Stimulated activated CD8-positive, alpha-beta memory T cell treated with anti-CD3 and anti-CD28 coated beads, Interleukin-4, amount 100 ng/mL, for 4 hours (primary cell): ENCODE data around the gene SERPINF2.
"Not testable (repeated sequence)": the region's sequence is repeated elsewhere in the genome, so short reads cannot be mapped to it uniquely, and the experiment has no call there.

ENCODE experiments used
- DNase-seq, 2 donors: peaks; one replicate each; pipeline ENCODE4 v3.0.0-alpha.2; 2020; ENCODE audit warnings: low read depth in 2 of 2, low spot score in 1 of 2

The SERPINF2 gene

DNA sequence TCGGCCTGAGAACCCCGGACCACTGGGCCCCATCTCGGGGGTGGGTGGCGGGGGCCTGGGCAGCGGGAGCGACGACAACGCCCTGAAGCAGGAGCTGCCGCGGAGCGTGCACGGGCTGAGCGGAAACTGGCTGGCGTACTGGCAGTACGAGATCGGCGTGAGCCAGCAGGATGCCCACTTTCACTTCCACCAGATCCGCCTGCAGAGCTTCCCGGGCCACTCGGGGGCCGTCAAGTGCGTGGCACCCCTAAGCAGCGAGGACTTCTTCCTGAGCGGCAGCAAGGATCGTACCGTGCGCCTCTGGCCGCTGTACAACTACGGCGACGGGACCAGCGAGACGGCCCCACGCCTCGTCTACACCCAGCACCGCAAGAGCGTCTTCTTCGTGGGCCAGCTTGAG lies 8.9 kb upstream of the SERPINF2 start:
- no peak for DNase-seq

DNA sequence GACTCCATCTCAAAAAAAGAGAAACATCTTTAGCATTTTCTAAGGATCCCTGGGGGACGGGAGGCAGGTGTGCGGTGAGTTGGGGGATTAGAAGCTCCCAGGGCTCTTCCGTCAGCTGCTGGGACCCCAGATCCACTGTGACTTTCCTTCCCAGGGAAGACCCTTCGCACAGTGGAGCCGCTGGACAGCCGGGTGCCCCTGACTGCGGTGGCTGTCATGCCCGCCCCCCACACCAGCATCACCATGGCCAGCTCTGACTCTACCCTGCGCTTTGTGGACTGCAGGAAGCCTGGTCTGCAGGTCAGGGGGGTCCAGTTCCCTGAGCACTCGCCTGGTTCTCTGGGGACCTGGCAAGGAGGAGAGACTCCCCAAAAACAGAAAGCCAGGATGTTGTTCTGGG lies 7.3 kb upstream of the SERPINF2 start:
- DNase-seq: no peak

DNA sequence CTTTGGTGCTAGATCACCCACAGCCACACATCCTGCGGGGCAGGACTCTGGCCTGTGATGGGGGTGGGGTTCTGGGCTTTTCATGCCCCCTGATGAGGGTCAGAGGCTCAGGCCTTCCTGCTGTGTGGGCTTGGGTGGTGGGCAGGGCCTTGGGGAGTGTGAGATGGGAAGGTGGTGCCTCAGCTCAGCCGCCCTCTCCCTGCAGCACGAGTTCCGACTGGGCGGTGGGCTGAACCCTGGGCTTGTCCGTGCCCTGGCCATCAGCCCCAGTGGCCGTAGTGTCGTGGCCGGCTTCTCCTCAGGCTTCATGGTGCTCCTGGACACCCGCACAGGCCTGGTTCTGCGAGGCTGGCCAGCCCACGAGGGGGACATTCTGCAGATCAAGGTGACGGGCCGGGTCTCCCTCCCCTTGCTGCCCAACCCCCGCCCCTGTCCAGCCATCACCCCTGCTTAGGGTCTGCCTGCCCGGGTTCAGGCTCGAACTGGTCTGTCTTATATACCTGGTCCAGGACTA lies 6.8 kb upstream of the SERPINF2 start:
- DNase-seq: no peak

DNA sequence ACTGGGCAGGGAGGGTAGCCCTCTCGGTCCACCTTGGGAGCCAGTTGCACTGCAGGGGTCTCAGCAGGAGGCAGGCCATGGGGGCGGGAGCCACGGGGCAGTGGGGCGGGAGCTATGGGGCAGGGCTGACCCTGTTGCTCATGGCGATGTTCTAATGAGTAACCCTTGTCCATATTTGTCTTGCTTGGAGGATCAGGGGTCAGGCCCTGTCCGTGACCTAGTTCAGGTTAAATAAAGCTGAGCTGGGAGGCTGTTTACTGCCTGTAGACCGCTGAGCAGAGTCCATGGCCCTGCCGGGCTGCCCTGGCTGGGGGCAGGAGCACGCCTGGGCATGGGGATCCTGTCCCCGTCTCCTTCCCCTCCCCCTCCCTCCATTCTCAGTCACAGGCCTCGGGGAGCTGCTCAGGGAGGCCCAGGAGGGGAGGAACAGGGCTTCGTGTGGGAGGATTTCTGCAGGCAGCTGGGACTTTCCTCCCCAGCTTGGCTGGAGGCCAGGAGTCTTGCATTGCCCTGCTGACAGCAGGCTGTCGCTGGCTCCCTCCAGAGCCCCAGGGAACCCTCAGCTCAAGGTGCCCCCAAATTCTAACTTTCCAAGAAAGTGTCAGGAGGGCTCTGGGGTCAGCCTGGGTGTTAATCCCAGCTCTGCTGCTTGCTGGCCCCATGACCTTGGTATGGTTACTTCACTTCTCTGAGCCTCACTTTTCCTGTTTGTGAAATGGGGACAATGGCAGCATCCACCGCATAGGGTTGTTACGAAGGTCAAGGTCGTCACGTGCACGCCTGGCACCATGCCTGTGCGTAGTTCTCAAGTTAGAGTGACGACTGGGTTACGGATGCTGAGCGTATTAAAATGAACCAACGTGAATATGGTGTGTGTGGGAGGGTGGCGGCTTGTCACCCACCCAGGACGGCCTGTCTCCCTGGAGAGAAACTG lies 6.1 kb upstream of the SERPINF2 start:
- no peak for DNase-seq

DNA sequence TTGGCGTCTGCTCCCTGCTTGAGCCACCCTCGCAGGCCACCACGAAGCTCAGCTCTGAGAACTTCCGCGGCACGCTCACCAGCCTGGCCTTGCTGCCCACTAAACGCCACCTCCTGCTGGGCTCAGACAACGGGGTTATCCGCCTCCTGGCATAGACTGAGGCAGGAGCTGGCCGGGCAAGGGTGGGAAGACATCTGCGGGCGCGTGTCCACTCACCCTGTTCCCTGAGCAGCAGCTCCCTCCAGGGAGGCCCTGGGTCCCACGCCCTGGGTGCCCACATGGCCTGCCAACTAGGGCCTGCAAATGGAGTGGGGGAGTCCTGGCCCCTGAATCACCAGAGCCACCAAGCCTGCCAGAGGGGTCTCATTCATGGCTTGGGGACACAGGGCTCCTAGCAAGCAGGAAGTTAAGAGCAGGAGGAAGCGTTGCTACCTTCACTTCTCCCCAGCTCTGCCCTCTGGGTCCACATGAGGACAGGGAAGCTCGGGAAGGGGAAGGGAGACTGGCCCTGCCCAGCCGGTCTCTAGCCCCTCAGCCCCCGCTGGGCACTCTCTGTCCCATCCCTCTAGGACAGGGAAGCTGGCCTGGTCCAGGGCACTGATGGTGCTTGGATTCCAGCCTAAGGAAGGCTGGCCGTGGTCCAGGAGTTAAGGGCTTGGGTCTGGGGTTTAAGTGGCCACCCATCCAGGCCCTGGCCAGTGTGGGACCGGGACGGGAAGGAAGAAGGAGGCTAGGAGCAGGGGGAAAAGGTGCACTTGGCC lies 5.0 kb upstream of the SERPINF2 start:
- no peak for DNase-seq

DNA sequence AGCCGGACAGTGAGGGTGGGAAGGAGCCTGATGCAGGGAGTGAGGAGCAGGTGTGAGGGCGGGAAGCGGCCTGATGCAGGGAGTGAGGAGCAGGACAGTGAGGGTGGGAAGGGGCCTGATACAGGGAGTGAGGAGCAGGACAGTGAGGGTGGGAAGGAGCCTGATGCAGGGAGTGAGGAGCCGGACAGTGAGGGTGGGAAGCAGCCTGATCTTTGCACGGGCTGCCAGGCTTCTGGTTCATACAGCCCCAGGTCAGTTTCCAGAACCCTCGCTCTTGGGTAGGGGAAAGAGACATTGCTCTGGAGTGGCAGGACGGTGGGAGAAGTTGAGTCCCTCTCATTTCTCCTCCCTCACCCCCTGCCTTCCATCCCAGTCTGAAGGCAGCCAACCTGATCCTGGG lies 772 bp upstream of the SERPINF2 start:
- not testable (repeated sequence) for DNase-seq

DNA sequence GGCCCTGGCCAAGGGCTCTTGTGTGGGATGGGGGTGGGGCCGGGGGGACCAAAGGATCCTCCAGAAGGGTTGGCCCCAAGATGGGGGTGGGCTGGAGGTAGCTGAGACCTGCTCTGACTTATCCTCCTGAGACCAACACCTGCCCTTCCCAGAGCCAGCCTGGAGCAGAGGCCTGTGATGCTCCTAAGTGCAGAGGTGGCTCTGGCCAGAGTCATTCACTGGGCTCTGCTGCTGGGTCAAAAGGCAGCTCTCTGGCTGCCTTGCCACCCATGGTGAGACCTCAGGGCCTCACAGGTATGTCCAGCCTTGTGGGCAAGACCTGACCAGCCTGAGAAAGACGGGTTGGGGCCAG lies 393 bp downstream of the SERPINF2 start:
- DNase-seq: no peak

DNA sequence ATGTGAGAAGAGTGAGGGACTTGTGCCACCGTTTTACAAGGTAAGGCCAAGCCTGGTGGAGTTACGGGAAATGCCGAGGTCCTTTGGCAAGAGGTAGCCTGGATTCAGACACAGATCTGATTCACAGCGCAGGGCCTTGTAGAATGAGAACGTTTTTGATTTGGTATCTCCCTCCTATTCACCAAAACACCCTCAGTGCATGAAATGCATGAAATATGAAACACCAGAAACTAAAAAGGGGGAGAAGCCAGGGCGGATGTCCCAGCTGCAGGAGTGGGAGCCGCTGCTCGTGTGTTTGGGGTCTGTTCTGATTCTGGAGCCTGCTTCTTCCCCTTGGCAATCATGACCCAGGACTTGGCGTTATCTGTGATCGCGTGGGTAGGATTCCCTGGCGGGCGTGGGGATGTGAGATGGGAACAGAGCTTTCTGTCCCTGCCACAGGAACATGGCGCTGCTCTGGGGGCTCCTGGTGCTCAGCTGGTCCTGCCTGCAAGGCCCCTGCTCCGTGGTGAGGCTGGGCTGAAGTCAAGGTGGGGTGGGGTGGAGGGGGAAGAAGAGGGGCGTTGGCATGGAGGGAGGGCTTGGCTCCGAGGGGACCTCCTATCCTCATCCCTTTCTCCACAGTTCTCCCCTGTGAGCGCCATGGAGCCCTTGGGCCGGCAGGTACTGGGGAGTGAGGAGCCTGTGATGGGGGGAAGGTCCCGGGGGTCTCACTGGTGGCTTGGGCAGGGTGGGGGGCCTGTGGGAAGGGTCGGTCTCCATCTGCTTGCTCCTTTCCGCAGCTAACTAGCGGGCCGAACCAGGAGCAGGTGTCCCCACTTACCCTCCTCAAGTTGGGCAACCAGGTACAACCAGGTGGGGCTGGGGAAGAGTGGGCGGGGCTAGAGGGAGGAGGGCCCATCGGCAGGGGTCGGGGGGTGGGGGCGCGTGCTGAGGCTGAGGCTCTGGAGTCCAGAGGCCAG lies 2.2 kb downstream of the SERPINF2 start:
- DNase-seq: no peak

DNA sequence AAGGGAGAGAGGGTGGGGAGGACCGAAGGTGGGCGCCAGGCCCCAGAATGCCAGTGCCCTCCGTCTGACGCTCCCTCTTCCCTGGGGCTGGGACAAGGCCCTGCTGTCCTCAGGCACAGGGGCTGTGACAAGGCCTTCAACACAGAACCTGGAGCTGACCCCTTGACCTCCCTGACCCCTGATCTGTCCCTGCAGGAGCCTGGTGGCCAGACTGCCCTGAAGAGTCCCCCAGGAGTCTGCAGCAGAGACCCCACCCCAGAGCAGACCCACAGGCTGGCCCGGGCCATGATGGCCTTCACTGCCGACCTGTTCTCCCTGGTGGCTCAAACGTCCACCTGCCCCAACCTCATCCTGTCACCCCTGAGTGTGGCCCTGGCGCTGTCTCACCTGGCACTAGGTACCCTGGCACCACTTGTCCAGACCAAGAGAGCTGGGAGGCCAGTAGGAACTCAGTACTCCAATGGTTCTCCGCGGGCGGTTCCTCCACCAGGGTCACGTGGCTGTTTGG lies 2.9 kb downstream of the SERPINF2 start:
- no peak for DNase-seq

DNA sequence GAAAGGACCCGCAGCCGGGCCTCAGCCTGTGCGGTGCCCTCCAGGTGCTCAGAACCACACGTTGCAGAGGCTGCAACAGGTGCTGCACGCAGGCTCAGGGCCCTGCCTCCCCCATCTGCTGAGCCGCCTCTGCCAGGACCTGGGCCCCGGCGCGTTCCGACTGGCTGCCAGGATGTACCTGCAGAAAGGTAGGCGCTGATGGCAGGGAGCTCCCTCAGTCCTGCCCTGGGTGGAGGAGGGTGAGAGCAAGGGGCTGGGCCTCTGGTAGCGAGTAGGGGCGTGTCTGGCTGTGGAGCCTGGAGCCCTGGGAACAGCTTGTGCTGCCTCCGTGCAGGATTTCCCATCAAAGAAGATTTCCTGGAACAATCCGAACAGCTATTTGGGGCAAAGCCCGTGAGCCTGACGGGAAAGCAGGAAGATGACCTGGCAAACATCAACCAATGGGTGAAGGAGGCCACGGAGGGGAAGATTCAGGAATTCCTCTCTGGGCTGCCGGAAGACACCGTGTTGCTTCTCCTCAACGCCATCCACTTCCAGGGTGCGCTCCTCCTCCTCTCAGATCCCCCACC lies 4.4 kb downstream of the SERPINF2 start:
- DNase-seq: no peak

DNA sequence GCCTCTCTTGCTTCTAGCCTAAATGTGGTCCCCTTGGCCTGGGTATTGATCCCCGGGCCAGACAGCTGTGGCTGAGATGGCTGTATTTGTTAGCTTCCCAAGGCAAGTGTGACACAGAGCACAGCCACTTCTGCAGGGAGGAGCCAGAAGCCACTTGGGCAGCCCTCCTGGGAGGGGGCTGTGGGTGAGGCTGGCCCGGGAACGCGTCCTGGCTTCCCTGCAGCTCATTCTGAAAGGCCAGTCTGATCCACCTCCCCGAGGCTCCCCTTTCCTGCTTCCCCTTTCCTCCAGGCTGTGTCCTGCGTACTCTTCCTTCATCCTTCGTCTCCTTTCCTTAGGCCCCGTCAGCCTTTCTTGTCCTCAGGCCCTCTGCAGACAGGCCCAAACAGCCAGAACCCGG lies 8.0 kb downstream of the SERPINF2 start:
- no peak for DNase-seq

DNA sequence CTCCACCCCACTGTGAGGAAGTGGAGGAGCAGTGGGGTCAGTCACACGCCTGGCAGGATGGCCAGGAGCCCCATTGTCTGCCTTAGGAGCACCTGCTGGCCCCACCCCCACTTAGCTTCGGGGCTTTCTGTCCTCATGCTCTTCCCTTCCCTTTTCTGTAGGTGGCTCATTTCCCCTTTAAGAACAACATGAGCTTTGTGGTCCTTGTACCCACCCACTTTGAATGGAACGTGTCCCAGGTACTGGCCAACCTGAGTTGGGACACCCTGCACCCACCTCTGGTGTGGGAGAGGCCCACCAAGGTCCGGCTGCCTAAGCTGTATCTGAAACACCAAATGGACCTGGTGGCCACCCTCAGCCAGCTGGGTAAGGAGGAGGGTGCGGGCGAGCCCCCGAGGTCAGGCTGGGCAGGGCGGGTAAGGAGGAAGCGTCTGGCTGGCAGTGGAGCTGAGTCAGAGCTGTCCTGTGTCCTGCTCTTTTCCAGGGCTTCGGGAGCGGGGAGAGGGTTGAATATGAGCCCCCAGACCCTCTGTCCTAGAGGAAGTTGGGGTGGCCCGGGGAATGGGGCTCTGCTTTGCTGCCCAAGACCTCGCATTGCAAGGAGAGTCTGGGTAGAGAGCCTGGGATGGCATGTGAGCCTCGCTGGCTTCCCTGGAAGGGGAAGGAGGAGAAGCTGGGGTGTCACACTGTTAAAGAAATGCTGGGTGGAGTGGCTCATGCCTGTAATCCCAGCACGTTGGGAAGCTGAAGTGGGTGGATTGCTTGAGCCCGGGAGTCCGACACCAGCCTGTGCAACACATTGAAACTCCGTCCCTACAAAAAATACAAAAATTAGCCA lies 10.0 kb downstream of the SERPINF2 start:
- DNase-seq: no peak

DNA sequence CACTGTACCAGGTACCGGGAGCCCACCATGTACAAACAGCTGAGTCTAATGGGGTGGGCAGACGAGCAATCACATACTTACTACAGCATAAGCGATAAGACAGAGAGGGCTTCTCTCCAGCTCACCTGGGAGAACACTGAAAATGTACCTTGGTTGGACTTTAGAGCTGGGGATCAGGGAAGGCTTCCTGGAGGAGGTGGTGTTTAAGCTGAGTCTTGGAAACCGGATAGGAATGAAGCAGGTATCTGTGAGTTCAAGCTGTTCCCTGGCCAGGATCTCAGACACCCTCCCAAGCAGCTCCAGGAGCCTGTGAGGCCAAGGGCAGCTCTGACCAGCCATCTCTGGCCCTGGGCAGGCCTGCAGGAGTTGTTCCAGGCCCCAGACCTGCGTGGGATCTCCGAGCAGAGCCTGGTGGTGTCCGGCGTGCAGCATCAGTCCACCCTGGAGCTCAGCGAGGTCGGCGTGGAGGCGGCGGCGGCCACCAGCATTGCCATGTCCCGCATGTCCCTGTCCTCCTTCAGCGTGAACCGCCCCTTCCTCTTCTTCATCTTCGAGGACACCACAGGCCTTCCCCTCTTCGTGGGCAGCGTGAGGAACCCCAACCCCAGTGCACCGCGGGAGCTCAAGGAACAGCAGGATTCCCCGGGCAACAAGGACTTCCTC lies 11.2 kb downstream of the SERPINF2 start:
- no peak for DNase-seq

DNA sequence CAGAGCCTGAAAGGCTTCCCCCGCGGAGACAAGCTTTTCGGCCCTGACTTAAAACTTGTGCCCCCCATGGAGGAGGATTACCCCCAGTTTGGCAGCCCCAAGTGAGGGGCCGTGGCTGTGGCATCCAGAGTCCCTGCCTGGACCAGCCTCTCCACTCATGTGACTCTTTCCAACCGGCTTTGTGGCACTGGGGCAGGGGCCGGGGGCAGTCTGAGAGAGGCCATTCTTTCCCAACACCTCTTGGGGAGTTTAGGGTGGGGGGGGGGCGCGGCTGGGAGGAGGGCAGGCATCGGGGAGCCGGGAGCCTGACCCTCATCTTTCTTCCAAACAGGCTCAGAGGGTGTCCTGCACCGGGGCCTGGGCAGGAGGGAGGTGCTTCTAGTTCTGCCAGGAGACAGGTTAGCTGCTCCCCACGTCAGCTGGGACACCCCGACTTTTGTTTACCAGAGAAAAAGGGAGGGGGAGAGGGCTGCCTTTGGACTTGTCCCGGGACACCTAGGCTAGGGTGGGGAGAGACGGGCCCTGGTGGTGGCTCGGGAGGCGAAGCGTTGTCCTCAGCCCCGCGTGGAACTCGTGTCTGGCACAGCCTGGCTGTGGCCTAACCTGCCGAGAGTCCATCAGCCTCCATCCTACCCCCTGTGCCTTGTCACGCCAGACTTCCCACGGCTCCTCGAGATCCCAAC lies 11.9 kb downstream of the SERPINF2 start:
- no peak for DNase-seq

DNA sequence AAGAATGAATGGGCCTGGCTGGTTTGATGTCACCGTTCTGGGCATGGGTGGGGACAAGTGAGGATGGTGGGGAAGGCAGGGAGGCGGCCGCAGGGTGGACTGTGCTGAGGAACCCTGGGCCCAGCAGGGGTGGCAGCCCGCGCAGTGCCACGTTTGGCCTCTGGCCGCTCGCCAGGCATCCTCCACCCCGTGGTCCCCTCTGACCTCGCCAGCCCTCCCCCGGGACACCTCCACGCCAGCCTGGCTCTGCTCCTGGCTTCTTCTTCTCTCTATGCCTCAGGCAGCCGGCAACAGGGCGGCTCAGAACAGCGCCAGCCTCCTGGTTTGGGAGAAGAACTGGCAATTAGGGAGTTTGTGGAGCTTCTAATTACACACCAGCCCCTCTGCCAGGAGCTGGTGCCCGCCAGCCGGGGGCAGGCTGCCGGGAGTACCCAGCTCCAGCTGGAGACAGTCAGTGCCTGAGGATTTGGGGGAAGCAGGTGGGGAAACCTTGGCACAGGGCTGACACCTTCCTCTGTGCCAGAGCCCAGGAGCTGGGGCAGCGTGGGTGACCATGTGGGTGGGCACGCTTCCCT lies 12.7 kb downstream of the SERPINF2 start:
- DNase-seq: no peak

DNA sequence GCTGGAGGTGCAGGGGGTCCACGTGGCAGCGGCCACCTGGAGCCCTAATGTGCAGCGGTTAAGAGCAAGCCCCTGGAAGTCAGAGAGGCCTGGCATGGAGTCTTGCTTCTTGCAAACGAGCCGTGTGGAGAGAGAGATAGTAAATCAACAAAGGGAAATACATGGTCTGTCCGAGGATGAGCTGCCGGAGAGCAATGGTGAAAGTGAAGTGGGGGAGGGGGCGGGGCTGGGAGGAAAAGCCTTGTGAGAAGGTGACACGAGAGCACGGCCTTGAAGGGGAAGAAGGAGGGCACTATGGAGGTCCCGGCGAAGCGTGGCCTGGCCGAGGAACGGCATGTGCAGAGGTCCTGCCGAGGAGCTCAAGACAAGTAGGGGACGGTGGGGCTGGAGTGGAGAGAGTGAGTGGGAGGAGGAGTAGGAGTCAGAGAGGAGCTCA lies 13.2 kb downstream of the SERPINF2 start:
- DNase-seq: no peak

DNA sequence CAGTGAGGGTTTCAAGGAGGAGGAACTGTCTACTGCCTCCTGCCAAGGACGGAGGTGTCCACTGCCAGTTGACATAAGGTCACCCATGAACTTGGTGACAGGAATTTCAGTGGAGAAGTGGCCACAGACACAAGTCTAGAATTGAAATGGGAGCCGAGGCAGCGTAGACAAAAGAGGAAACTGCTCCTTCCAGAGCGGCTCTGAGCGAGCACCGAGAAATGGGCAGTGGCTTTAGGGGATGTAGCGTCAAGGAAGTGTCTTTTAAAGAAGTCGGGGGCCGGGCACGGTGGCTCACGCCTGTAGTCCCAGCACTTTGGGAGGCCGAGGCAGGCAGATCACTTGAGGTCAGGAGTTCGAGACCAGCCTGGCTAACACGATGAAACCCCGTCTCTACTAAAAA lies 16.1 kb downstream of the SERPINF2 start:
- no peak for DNase-seq

DNA sequence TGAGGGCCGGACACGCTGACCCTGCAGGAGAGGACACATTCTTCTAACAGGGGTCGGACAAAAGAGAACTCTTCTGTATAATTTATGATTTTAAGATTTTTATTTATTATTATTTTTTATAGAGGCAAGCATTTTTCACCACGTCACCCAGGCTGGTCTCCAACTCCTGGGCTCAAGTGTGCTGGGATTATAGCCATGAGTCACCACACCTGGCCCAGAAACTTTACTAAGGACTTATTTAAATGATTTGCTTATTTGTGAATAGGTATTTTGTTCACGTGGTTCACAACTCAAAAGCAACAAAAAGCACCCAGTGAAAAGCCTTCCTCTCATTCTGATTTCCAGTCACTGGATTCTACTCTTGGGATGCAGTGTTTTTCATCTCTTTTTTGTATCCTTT lies 16.9 kb downstream of the SERPINF2 start:
- DNase-seq: no peak
